Endothelial cell of umbilical vein (primary cell): ENCODE data around the gene LATS1. TPM values are rescaled to one million over a fixed set of nuclear protein-coding genes. Genes with fewer than 3 reads are reported as not detected.

ENCODE experiments used
- BruUV-seq: library from RNA; stranded (reverse); fragments of 400-500 nt; replicated peaks from 2 replicates; lab custom pipeline; 2021; lab: Mats Ljungman, UMichigan
- CTCF ChIA-PET: fragments of 300-600, 350-600 bp; sonication (Branson Sonifier 250); formaldehyde crosslinking; loops from one replicate; lab custom pipeline; 2021; ENCODE audit warnings: antibody characterized with exemption, inconsistent platforms; lab: Charles Lee
- POLR2A ChIA-PET: fragments of 300-600, 350-600 bp; sonication (Branson Sonifier 250); formaldehyde crosslinking; loops from one replicate; lab custom pipeline; 2021; ENCODE audit warnings: antibody characterized with exemption, inconsistent platforms; lab: Charles Lee
- DNase-seq: peaks from one replicate; pipeline ENCODE4 v3.0.0-alpha.2; 2011; ENCODE audit warnings: low read depth, low spot score
- FAIRE-seq: peaks from 2 replicates; lab custom pipeline; 2011; peaks lifted over from hg19 to GRCh38; lab: Jason Lieb, UNC
- H2AFZ ChIP-seq: 2 replicates; pipeline ENCODE4 v1.6.0; 2012; ENCODE audit warnings: low read depth, low read length, control low read depth, inconsistent platforms
- H3K27ac ChIP-seq: 2 replicates; pipeline ENCODE4 v1.5.1; 2011; ENCODE audit warnings: low read depth, mild to moderate bottlenecking, control low read depth, low read length, moderate library complexity; ENCODE audit not compliant: insufficient read depth
- H3K27me3 ChIP-seq, 2 experiments: 2 replicates each; pipeline versions ENCODE4 v1.6.0 to v1.6.1; 2011; ENCODE audit warnings: low read length in 2 of 2, mixed read lengths in 1 of 2; ENCODE audit not compliant: control insufficient read depth in 2 of 2, insufficient read depth in 2 of 2
- H3K36me3 ChIP-seq, 2 experiments: 2 replicates in 1 of 2; 3 replicates in 1 of 2; pipeline ENCODE4 v1.5.1; 2011; ENCODE audit warnings: low read length in 2 of 2, mild to moderate bottlenecking in 1 of 2, moderate library complexity in 1 of 2; ENCODE audit not compliant: control insufficient read depth in 2 of 2, insufficient read depth in 2 of 2; ENCODE audit errors: extremely low read depth in 1 of 2
- H3K4me1 ChIP-seq: 3 replicates; pipeline ENCODE4 v1.5.1; 2011; ENCODE audit warnings: mild to moderate bottlenecking, low read length; ENCODE audit not compliant: control insufficient read depth, insufficient read depth; ENCODE audit errors: extremely low read depth
- H3K4me2 ChIP-seq: 2 replicates; pipeline ENCODE4 v1.6.1; 2011; ENCODE audit warnings: low read length, control low read depth, mixed read lengths; ENCODE audit not compliant: insufficient read depth
- H3K4me3 ChIP-seq, 3 experiments: fragments of 200-600 bp in 1 of 3; sonication (generic), shearing (Covaris generic) in 1 of 3; replicated peaks in 1 of 3; 2 replicates each; pipeline ENCODE4 v1.5.1; 2011 to 2016; ENCODE audit warnings: control low read depth in 3 of 3, low read length in 3 of 3, mild to moderate bottlenecking in 2 of 3, inconsistent platforms in 1 of 3, low read depth in 1 of 3, moderate library complexity in 1 of 3; ENCODE audit not compliant: insufficient read depth in 1 of 3
- H3K79me2 ChIP-seq: 2 replicates; pipeline ENCODE4 v1.6.0; 2012; ENCODE audit warnings: low read length, inconsistent platforms; ENCODE audit not compliant: control insufficient read depth, insufficient read depth
- H3K9ac ChIP-seq: replicated peaks from 2 replicates; pipeline ENCODE3; 2011; ENCODE audit warnings: low read length, control low read depth; ENCODE audit not compliant: insufficient read depth; ENCODE audit errors: extremely low read depth
- H3K9me1 ChIP-seq: replicated peaks from 3 replicates; pipeline ENCODE4 v1.6.0; 2011; ENCODE audit warnings: mild to moderate bottlenecking, low read length; ENCODE audit not compliant: control insufficient read depth, insufficient read depth; ENCODE audit errors: extremely low read depth
- H3K9me3 ChIP-seq: replicated peaks from 2 replicates; pipeline ENCODE4 v1.5.1; 2012; ENCODE audit warnings: low read length, inconsistent platforms; ENCODE audit not compliant: control insufficient read depth, insufficient read depth
- H4K20me1 ChIP-seq: replicated peaks from 2 replicates; pipeline ENCODE3; 2011; ENCODE audit warnings: mild to moderate bottlenecking, low read length; ENCODE audit not compliant: control insufficient read depth, insufficient read depth; ENCODE audit errors: extremely low read depth
- EZH2 ChIP-seq: IDR thresholded peaks from 2 replicates; pipeline ENCODE4 v1.6.1; 2012; ENCODE audit warnings: borderline replicate concordance, low read depth, mild to moderate bottlenecking, moderate library complexity, low read length, inconsistent platforms; ENCODE audit not compliant: severe bottlenecking
- FOS ChIP-seq: IDR thresholded peaks from 2 replicates; pipeline ENCODE4 v1.6.1; 2011; ENCODE audit warnings: mild to moderate bottlenecking, low read length, moderate library complexity, borderline replicate concordance; ENCODE audit not compliant: insufficient read depth
- GATA2 ChIP-seq: IDR thresholded peaks from 2 replicates; pipeline ENCODE4 v1.7.0; 2011; ENCODE audit warnings: low read depth, mild to moderate bottlenecking, moderate library complexity, mixed read lengths, low read length; ENCODE audit not compliant: insufficient read length, insufficient read depth
- MAX ChIP-seq: IDR thresholded peaks from 2 replicates; pipeline ENCODE4 v1.6.1; 2011; ENCODE audit not compliant: insufficient read depth, insufficient read length
- MYC ChIP-seq: IDR thresholded peaks from one replicate; pipeline ENCODE4 v1.6.1; 2011; ENCODE audit warnings: mild to moderate bottlenecking, low read depth, low read length
- POLR2A ChIP-seq: IDR thresholded peaks from 2 replicates; pipeline ENCODE4 v1.6.1; 2012; ENCODE audit warnings: low read depth, mild to moderate bottlenecking, control low read depth, low read length
- POLR2AphosphoS5 ChIP-seq: IDR thresholded peaks from 2 replicates; pipeline ENCODE4 v1.6.1; 2012; ENCODE audit warnings: low read depth, mild to moderate bottlenecking, control low read depth, low read length, moderate library complexity; ENCODE audit not compliant: insufficient read depth
- dilution Hi-C: fragments of 300-500 bp; cut with MboI; formaldehyde crosslinking; loops from one replicate; pipeline ENCODE4 v1.15.0; 2019; ENCODE audit warnings: low sequenced_read_pairs; ENCODE audit not compliant: extremely low pct_ligation_motif_present
- intact Hi-C: fragments of 100-400 bp; cut with micrococcal nuclease; formaldehyde crosslinking; loops from one replicate; pipeline ENCODE4 v1.10.0; 2022
- polyA plus RNA-seq, 4 experiments: library from polyadenylated mRNA; depleted of rRNA in 3 of 4; stranded (reverse) in 3 of 4; unstranded in 1 of 4; fragments of >200 nt; gene quantifications; 2 replicates each; pipeline versions ENCODE4 v1.2.1 to v1.2.3, GENCODE V29; 2011 to 2012; ENCODE audit warnings: missing spikeins in 1 of 4
- total RNA-seq: library from RNA; stranded (reverse); gene quantifications from 2 replicates; pipeline ENCODE4 v1.2.3, GENCODE V29; 2021

Gene LATS1
- total and polyA plus RNA-seq, 2 donors (not counting 3 experiments of a cell fraction or from before 2014, with no cell fraction given): 8.4 to 27.6 TPM

- TF ChIP-seq GATA2 (no peak), MAX (no peak), POLR2A (no peak), MYC (no peak), EZH2 (no peak), FOS (no peak), POLR2AphosphoS5 (no peak)
- no TSS peak for BruUV-seq
- H2AFZ ChIP-seq: peak overlapping the region; percentile 96
- FAIRE-seq: peak; percentile 69
- CTCF ChIA-PET: interaction anchor here (1.0 kb wide), 1 partner anchor 13 kb away, joined by 3 read pairs; no protein-coding TSS in a partner anchor
- H3K79me2 ChIP-seq: peaks cover 67% of the 10 kb centered on the region
- no peaks in the 10 kb centered on the region for H3K36me3 ChIP-seq
- peaks cover 12% of the 10 kb centered on the region for H3K4me1 ChIP-seq
- no peaks in the 10 kb centered on the region for H3K9me3 ChIP-seq
- DNase-seq: peak; percentile 69
- dilution Hi-C loops: no loop called here
- intact Hi-C loops: loop anchor here (1.0 kb wide), 1 partner anchor 113 kb away; no protein-coding TSS in a partner anchor
- H3K4me2 ChIP-seq: peak overlapping the region; percentile 95
- H3K4me3 ChIP-seq: peak overlapping the region; percentile 56 to 87 (median 86)
- H3K9me1 ChIP-seq: no peaks in the 10 kb centered on the region
- H3K27ac ChIP-seq: peak overlapping the region; percentile 41
- no peaks in the 10 kb centered on the region for H3K27me3 ChIP-seq
- H4K20me1 ChIP-seq: no peaks in the 10 kb centered on the region
- POLR2A ChIA-PET: interaction anchor here (1.0 kb wide), 1 partner anchor 16 kb away, joined by 4 read pairs; no protein-coding TSS in a partner anchor
- H3K9ac ChIP-seq: peak overlapping the region; percentile 81
Observed at GRCh38 chr6:149750136-149750609, 32.3 kb upstream of the LATS1 start.
